GM18499 (cell line): ENCODE data around the gene CCM2.

ENCODE experiments used
- ATAC-seq: cut with Tn5 transposase; IDR thresholded peaks from one replicate; pipeline ENCODE4 v1.9.1; 2021; ENCODE audit warnings: moderate number of reproducible peaks; ENCODE audit not compliant: insufficient read depth, unreplicated experiment

The CCM2 gene

DNA sequence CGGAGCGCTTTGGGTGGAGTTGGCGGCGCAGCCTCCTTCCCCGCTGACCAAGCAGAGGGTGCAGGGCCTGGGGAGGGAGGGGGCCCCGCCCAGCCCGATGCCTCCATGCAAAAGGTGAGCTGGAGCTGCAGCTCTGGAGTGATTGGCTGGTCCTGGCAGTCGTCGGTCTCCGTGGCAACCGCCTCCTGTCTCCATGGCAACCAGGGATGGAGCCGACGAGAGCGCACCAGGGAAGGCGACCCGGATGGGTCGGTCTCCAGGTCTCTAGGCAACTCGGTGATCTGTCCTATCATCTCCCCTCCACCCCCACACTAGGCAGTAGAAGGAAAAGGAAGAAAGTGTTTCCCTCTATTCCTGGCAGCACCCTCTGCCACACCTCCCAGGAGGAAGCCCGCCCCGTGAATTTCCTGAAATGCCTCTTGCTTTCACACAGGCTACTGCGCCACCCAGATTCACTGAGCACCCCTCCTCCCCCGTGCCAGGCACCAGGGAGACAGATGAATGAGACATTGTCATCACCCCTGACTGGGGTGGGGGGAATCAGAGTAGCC is 89.4 kb downstream of the CCM2 start:
- ATAC-seq: no peak

DNA sequence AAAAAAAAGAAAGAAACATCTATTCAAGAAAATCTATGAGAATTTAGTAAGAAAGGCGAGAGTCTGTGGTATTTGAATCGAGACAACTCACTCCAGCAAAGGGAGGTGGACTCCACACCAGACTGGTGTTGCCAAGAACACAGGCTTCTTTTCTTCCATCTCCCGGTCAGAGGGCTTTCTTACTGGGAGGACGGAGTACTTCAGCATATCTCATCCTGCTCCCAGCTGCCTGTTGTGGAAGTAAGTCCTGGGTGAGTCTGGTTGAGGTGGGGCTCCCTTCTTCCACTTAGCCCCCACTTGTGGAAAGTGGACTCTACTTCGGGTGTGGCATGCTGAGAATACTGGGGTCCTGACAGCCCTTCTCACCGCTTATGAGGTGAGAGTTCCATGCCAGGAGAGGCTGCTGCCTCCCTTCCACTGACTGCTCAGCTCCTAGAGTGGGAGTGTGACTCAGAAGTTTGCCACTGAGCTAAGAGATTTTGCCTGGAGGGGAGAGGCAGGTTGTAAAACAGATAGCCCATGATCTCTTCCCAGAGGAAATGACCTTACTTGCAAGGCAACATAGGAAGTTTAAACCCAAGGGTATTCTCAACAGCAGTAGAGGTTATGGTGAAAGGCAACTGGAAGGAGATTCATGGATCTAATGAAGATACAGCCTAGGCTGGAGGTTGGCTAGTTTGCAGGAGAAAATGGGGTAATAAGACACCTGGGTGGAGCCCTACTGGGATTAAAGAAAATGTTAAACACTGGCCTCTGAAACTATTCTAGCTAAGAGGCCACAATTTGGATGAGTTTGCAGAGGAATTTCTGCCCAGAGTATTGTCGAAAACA is 92.3 kb downstream of the CCM2 start:
- ATAC-seq: no peak

DNA sequence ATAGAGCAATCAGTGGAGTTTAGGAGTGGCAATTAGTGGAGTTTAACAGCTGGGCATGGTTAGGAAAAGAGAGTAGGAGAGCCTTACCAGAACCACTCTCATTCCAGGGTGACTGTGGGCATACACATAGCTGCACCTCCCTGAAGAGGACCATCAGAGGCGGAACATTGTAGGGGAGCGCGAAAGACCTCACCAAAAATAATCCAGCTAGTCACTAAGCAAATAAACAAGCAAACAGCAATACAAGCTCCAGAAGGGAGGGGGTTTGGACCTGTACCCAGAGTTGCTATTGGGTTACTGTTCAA is 92.9 kb downstream of the CCM2 start:
- no peak for ATAC-seq

DNA sequence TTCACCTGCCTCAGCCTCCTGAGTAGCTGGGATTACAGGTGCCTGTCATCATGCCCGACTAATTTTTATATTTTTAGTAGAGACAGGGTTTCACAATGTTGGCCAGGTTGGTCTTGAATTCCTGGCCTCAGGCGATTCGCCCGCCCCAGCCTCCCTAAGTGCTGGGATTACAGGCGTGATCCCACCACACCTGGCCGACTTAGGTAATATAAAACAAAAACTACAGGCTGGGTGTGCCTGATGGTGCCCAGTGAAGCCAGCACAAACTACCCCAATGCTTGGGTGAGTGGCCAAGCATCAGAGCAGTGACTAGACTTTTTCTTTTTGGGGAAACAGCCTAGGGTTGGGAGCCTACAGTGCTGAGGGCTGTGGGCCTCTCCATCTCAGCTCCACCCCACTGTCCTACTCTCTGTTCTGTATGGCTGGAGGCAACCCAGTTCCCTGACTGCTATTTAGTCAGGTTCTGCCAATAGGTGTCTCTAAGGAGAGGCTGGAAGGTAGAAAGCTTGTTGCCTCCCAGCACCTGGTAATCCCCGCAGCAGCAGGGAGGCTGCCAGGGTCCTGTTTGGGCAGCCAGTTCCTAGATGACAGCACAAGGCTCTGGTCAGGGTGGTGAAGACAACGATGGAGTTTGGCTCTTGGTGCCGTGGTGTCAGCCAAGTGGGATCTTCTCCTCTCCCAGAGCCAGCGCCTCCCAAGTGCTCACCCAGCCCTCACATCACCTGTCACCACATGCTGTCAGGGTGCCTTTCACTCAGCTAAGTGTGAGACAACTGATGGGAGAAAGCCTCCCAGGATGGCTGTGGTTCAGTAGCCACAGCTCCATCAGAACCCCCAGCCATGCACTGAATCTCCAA is 99.2 kb downstream of the CCM2 start:
- no peak for ATAC-seq

DNA sequence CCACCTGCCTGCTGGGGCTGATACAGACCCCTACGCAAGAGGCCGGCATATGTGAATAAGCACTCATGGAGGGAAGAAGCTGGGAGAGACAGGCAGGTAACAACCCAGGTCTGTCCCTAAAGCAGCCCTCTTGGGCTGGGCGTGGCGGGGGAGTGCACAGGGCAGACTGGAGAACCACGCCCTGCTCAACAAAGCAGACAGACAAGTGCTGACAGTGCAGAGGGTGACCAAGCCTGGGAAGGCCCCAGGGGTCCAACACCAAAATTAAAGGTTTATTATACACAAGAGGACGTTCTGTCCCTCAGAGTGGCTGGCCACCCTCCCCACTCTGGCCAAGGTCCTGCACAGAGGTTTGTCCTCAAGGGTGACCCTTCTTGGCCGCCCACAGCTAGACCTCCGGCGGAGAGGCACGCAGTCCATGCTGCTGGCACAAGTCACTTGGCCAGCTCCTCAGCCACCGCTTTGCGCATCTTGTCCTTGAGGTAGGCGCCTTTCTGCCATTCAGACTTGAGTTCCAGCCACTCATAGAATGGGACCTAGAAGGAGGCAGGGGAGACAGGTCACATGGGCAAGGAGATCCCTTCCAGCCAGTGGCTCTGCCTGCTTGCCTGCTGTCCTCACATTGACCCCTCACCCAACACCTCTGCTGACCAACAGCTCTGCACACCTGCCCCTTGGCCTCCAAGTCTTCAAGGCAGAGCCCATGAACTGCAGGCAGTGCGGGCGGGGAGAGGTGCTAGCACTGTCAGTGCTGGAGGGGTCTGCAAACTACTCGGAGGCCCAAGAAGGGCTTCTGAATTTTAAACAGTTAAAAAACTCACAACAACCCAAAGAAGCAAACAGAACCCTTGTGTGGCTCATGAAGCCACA is 100.1 kb downstream of the CCM2 start:
- ATAC-seq: no peak

DNA sequence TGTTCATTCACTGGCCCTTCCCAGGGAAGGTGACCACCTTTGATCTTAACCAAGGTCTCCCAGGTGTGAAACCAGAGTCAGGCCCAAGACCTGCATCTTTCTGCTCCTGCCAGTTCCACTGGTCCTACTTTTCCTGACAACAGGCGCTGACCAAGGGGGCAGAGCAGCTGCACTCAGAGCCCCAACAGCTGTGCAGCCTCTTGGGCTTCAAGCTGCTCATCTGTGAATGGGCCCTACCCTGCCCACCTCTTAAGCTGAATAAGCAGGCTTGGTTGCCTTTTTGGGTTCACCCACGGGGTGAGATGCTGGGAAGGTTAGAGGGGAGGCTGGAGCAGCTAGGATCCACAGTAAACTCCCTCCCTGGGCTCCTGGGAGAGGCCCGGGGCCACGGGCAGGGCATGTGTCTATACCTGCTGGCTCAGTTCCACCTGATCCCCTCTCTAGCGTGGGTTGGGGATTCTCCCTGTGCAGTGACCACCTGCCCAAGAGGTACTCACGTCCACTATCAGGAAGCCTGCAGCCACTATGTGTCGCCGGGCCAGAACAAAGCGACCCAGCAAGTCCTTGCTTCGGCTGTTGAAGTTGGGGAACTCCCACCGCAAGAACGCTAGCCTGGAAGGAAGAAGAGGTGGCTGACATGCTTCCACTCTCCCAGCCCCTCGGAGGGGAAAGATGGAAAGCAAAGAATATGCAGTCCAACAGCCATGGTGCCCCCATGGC is 100.9 kb downstream of the CCM2 start:
- ATAC-seq: no peak

DNA sequence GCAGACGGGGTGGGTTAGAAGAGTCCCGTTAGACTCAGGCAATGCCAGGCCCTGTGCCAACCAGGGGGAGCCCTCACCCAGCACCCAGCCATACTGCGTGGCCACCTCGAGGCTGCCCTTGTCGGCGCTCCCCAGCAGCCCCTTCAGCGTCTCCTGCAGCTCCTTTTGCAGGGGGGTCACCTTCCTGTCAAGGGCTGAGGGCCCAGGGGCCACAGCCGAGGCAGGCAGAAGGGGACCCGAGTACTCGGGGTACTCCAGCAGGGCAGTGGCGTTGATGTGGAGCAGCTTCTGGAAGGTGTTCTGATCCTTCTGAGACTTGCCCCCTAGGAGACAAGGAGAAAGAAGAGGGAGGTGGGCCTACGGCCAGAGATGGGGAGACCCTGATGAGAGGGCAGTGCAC is 101.7 kb downstream of the CCM2 start:
- no peak for ATAC-seq

DNA sequence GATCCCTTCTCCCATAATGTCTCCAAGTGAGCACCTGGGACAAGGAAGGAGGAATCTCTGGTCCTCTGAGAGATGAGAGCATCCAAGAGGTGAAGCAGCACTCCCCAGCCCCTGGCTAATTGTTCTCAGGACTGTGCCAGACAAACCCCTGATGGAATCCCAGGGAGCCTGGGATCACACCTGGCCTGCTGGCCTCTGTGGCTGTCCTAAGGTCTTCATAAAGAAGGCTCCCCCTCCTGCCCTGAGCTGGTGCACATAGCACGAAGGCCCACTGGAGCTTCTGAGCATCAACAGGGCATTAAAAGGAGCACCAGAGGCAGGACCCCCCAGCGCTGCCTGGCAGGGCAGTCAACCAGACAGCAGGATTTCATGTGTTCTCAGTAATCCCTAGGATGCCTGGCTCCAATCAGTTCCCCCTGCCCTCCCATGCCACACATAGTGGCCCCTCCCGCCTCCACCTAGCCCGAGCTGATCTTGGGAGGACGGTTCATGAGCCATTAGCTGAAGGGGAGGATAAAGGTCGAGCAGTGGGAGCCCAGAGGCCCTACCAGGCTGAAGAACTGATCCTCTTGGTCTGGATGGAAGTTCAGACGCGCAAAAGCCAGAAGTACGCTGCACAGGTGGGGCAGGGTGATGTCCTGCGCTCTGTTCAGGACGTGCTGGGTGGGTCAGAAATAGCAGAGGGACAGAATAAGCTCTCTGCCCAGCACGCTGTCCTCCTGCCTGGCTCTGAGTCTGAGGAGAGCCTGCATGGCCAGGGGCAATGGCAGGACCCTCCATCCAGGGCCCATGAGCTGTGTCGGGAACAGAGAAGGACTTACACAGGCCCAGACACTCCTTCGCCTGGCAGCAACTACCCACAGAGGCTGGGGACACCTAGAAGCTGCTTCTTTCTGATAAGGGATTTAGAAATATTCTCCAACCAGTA is 103.0 kb downstream of the CCM2 start:
- ATAC-seq: no peak

DNA sequence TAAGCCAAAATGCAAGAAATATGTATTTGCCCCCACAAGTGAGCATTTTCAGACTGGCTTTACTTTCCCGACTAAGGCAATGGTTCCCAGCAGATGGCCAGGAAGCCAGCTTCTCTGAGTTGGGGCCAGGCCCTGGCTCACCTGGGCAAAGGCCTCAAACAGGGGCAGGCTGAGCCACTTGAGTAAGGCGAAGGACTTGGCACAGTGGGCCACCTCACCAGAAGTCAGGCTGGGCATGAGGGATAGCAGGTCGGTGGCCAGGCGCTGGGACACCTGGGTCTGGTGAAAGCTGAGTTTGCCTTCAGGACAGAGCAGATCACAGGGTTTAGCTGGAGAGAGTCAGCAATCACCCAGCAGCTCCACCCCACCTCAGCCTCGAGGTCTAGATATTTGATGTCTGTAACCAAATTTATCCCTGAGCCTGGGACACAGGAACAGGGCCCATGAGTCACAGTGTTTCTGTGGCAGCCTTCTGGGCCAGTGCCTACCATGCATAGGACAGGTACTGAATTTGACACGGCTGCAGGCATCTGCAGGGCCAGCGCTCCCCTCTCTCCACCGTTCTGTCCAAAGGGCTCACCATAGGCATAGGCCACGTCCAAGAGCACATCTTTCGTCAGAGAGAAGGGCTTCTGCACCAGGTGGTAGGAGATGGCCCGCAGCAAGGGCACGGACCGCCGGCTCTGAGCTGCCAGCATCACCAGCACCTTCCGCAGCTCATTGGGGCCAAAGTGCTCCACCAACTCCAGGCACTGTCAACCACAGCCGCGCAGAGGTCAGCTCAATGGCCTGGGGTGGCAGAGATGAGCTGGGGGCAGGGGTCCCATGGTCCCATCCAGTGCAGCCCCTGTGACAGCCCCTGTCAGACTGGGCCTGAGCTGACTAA is 104.2 kb downstream of the CCM2 start:
- no peak for ATAC-seq

DNA sequence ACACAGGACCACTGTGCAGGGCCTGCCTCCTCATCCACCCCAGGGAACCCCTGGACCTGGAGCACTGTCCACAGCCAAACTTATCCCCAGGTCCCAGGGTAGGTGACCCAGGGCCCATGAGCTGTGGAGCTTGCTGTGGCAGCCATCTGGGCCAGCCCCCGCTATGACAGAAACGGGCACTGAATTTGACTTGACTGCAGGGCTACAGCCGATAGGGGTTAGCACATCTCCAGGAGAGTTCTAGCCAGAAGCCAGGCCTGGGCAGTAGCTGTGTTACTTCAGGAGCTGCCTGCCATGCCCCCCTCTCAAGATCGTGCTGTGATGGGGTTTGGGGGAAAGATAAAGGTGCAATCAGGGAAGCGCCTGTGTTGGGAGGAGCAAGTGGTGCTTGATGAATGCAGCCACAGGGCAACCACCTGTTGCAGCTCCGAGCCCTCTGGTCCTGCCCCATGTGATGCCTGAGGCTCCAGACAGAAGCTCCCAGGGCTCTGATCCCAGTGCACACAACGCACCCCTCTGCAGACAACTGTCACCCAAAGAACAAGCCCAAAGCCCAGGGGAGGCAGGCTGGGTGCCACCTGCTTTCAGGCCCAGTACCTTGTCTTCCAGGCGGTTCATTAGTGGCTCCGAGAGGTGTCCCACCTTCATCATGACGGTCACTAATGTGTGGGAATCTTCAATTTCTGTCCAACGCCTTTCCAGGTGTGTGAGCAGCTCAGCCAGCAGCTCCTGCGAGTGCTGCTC is 105.0 kb downstream of the CCM2 start:
- no peak for ATAC-seq

DNA sequence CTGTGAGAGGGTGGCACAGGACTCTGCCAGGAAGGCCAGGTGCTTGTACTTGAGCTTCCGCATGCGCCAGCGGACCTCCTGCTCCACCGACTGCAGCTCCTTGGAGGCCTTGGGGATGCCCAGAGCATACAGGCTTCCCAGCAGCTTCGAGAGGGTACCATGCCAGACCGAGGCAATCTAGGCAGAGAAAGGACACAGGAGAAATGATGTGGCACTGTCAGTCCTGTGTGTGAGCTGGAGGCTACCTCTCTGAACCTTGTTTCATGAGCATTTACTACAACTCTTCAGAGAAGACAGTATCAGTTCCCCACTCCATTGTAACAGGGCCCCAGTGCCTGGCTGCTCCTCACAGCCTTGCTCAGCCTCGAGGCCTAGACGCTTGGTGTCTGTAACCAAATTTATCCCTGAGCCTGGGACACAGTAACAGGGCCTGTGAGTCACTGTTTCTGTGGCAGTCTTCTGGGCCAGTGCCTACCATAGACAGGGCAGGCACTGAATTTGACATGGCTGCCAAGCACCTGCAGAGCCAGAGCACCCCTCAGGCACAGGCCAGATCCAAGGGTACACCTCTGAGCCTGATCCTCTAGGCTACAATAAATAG is 105.7 kb downstream of the CCM2 start:
- no peak for ATAC-seq

DNA sequence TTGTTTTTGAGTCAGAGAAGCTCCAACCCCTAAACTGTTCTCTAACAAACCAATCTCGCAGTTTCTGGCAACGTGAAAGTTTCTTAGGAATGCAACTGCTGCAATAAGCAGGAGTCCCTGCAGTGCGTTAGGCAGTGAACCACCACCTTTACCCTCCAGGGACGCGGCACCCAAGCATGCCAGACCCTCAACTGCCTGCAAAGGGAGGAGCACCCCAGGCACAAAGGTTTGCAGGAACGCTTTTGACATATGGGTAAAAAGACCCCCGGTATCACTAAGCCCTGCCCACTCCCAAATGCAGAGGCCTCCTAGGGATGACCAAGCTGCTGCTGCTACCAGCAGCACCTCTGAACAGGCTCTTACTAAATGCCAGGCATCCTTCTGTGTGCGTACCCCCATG is 106.8 kb downstream of the CCM2 start:
- no peak for ATAC-seq

DNA sequence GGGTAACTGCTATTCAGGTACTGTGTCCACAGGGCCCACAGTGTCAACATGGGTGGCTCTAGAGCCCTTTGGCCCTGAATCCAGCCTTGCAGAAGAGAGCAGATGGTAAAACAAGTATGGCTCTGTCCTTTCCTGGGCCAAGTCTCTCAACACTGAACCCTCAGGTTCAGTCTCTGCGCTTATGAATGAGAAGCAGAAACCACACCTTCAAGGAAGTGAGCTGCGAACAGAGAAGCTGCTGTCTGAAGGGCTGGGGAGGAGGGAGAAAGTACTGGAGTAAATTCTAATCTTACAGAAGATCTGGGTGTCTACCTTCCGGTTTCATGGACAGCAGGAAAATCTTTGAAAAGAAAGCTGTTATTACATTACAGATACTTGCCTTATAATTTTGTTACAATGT is 107.4 kb downstream of the CCM2 start:
- no peak for ATAC-seq

DNA sequence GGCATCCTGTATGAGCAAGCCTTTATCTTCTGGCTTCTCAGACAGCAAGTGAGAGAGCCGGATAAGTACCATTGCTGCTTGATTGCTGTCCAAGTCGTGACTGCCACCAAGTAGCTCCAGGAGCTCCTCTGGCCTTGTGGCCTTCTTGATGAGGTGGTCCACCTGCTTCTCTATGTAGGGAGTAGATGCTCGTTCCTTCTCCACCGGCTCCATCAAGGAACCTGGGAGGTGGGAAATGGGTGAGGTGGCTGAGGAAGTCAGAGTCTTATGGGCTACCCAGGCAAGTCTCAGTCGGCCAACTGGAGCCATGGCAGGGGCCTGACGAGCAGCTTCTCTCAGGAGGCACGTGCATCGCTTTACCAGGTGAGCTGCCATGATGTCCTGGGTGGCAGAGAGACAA is 108.9 kb downstream of the CCM2 start:
- no peak for ATAC-seq

DNA sequence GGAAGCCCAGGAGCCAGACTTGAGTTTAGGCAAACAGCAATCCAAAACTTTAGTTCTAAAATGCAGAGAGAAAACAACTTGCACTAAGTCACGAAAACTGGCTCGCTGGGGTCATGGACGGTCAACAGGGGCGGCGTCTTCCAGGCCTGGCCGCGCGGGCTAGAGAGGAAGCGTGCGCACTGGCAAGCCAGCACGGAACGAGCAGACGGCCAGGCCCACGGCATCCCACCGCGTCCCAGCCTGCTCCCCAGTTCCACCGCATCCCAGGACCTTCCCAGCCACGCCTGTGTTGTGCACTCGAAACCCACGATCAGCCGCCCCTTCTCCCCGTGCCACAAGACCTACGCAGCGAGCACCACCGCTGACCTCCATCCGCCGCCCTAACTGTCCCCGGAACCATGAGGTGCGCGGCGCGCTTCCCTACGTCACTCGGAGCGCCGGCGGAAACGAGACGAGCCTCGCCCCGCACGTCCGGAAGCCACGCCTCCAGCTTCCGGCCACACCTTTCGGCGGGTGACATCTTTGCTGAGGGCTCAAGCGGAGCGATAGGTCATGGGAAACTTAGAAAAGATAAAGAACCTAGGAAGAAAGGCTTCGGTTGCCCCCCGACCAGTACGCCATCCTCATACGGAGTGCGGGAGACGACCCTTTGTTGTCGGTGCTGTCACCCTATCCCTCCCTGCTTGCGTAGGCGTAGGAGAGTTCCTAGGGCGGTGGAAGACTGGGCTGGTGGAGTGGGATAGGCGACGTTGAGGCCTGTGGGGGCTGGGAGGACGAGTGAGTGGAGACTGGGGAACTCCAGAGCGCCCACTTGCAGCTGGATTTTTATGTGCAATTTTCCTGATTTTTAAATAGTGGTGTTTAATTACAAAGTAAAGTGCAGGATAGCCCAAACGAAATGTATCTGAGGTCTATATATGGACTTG is 111.6 kb downstream of the CCM2 start, which contains the start of gene TBRG4:
TSS of gene TBRG4 (minus strand) at position 400 of the 926 bp plus-strand sequence. CDS start 2,460 bp downstream, outside the sequence.
- peak; percentile 71 for ATAC-seq

DNA sequence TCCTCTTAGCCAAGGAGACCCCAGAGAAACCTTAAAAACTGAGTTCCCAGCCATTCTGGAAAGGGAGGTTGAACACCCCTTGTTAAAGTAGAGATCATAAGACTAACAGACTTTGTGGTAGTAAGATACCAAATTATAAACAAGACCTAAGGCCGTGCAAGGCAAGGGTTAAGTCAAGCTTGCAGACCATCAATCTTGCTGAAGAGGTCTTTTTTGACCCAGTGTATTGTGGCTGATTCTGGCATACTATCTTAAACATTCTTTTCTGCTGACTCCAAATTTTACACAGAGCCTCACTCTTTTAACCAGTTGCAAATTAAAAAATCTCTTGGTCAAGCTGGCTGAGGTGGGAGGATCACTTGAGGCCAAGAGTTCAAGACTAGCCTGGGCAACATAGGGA is 112.6 kb downstream of the CCM2 start:
- ATAC-seq: no peak
